Upper lobe of left lung (tissue), 6 donors: Measurements from ENCODE around the gene BDNF. TPM values are rescaled to one million over a fixed set of nuclear protein-coding genes. Genes with fewer than 3 reads are reported as not detected.

ENCODE experiments used
- ATAC-seq, 2 donors: fragments of 200-7000 bp; cut with Tn5 transposase; one replicate each; pipeline ENCODE4 v1.9.1; 2022; ENCODE audit warnings: mild to moderate bottlenecking in 2 of 2, moderate library complexity in 2 of 2; ENCODE audit not compliant: low FRiP score in 2 of 2
- DNase-seq, 2 donors: peaks; one replicate each; pipeline ENCODE4 v3.0.0-alpha.2; 2019 to 2020
- H3K27ac ChIP-seq, 4 donors: fragments of 200-600 bp; sonication (generic); one replicate each; pipeline ENCODE4 v1.5.1; 2016 to 2019
- H3K27me3 ChIP-seq, 4 donors: fragments of 200-600 bp; sonication (generic); one replicate each; pipeline ENCODE4 v1.5.1; 2017 to 2019
- H3K36me3 ChIP-seq, 4 donors: fragments of 200-600 bp; sonication (generic); one replicate each; pipeline ENCODE4 v1.5.1; 2016 to 2019
- H3K4me1 ChIP-seq, 4 donors: fragments of 200-600 bp; sonication (generic); one replicate each; pipeline ENCODE4 v1.5.1; 2018 to 2019
- H3K4me3 ChIP-seq, 4 donors: fragments of 200-600 bp; sonication (generic); one replicate each; pipeline ENCODE4 v1.5.1; 2017 to 2019; ENCODE audit warnings: mild to moderate bottlenecking in 2 of 4, moderate library complexity in 1 of 4
- H3K9me3 ChIP-seq, 4 donors: fragments of 200-600 bp; sonication (generic); one replicate each; pipeline ENCODE4 v1.5.1; 2018 to 2019
- CTCF ChIP-seq, 6 experiments: fragments of 450-650 bp in 4 of 6; fragments of 200-600 bp in 2 of 6; sonication (generic) in 2 of 6; IDR thresholded peaks; one replicate each; pipeline ENCODE4 v1.5.1; 2016 to 2019; ENCODE audit warnings: antibody characterized with exemption in 6 of 6
- EP300 ChIP-seq, 4 donors: sonication (generic); formaldehyde crosslinking; IDR thresholded peaks; one replicate each; pipeline ENCODE4 v1.5.1; 2017; ENCODE audit warnings: antibody characterized with exemption in 4 of 4, control low read depth in 2 of 4
- POLR2A ChIP-seq, 4 donors: fragments of 450-650 bp; IDR thresholded peaks; one replicate each; pipeline ENCODE4 v1.5.1; 2016 to 2017; ENCODE audit warnings: antibody characterized with exemption in 4 of 4, mild to moderate bottlenecking in 2 of 4
- POLR2AphosphoS5 ChIP-seq, 2 donors: sonication (generic); formaldehyde crosslinking; IDR thresholded peaks; one replicate each; pipeline ENCODE4 v1.5.1; 2017; ENCODE audit warnings: antibody characterized with exemption in 2 of 2
- WGBS, 2 donors: methylation state at CpG; one replicate each; pipeline ENCODE4 v1.1.5; 2017 to 2018; 5-methylcytosine and 5-hydroxymethylcytosine counted together
- total RNA-seq, 6 donors: library from RNA; depleted of rRNA in 4 of 6; stranded (reverse); fragments of >200 nt in 4 of 6; gene quantifications; one replicate each; pipeline versions ENCODE4 v1.1.0 to v1.2.1, GENCODE V29; 2016 to 2021
- donor health status: DM: no; HTN: no; CAD: no; lungs with moderate emphysema.
- donor health status: DM: no; HTN: yes; CAD: no; lungs with severe emphysema.

BDNF gene
- total RNA-seq, 6 donors from 2014 or later, result 1.0 to 5.4 (median 3.8) TPM

GRCh38 chr11:27618281-27618915 is 81.9 kb downstream of the BDNF start:
- Histone ChIP-seq H3K4me1 (no peaks in the 10 kb centered on the region), H3K4me3 (no peak overlapping the region), H3K9me3 (no peaks in the 10 kb centered on the region), H3K27ac (no peak overlapping the region), H3K36me3 (no peaks in the 10 kb centered on the region), H3K27me3 (no peaks in the 10 kb centered on the region)
- DNase-seq (no peak), ATAC-seq (no peak)
- WGBS, 2 donors, result 43 to 55% methylated on average over 2 of the region's 2 CpGs
- no peak for TF ChIP-seq POLR2AphosphoS5 (IDR thresholded peaks at IDR 0.05)

GRCh38 chr11:27616711-27617110 is 83.5 kb downstream of the BDNF start:
- H3K27me3 ChIP-seq, result no peaks in the 10 kb centered on the region
- no peaks in the 10 kb centered on the region for H3K4me1 ChIP-seq
- TF ChIP-seq EP300 (IDR thresholded peaks at IDR 0.05) (no peak), POLR2AphosphoS5 (IDR thresholded peaks at IDR 0.05) (no peak), POLR2A (IDR thresholded peaks at IDR 0.05) (no peak), CTCF (IDR thresholded peaks at IDR 0.05) (no peak)
- H3K27ac ChIP-seq, result no peak overlapping the region
- H3K9me3 ChIP-seq, result no peaks in the 10 kb centered on the region
- no peak overlapping the region for H3K4me3 ChIP-seq
- WGBS, 2 donors, result 39 to 45% methylated on average over 2 of the region's 2 CpGs
- no peaks in the 10 kb centered on the region for H3K36me3 ChIP-seq
- no peak for DNase-seq
- ATAC-seq, result no peak

GRCh38 chr11:27615833-27616232 is 84.4 kb downstream of the BDNF start:
- H3K4me3 ChIP-seq, result no peak overlapping the region
- no peak for ATAC-seq
- no peaks in the 10 kb centered on the region for H3K9me3 ChIP-seq
- no peaks in the 10 kb centered on the region for H3K27me3 ChIP-seq
- DNase-seq, result no peak
- 88 to 94% methylated on average over 4 to 5 of the region's 5 CpGs for WGBS, 2 donors
- no peaks in the 10 kb centered on the region for H3K36me3 ChIP-seq
- no peaks in the 10 kb centered on the region for H3K4me1 ChIP-seq
- no peak overlapping the region for H3K27ac ChIP-seq
- no peak for TF ChIP-seq POLR2AphosphoS5 (IDR thresholded peaks at IDR 0.05)
- TF ChIP-seq CTCF (IDR thresholded peaks at IDR 0.05), result no peak
- TF ChIP-seq EP300 (IDR thresholded peaks at IDR 0.05), result no peak
- no peak for TF ChIP-seq POLR2A (IDR thresholded peaks at IDR 0.05)

- no peaks in the 10 kb centered on the region for H3K4me1 ChIP-seq
Measured at GRCh38 chr11:27614092-27614491, 86.2 kb downstream of the BDNF start.

More at GRCh38 chr11:27614092-27614491, 86.2 kb downstream of the BDNF start:
- TF ChIP-seq EP300 (IDR thresholded peaks at IDR 0.05) (no peak), CTCF (IDR thresholded peaks at IDR 0.05) (no peak), POLR2A (IDR thresholded peaks at IDR 0.05) (no peak), POLR2AphosphoS5 (IDR thresholded peaks at IDR 0.05) (no peak)
- no peaks in the 10 kb centered on the region for H3K9me3 ChIP-seq
- no peaks in the 10 kb centered on the region for H3K27me3 ChIP-seq
- no peaks in the 10 kb centered on the region for H3K36me3 ChIP-seq
- ATAC-seq (no peak), DNase-seq (no peak)
- H3K4me3 ChIP-seq, result no peak overlapping the region
- no peak overlapping the region for H3K27ac ChIP-seq
